Measurements from ENCODE around the gene KLK2. TPM values are rescaled to one million over a fixed set of nuclear protein-coding genes. Genes with fewer than 3 reads are reported as not detected.

KLK2 gene
- total RNA-seq (2014; rRNA removed; shearing (Covaris generic)) = 0.50 and 1.5 TPM in 2 replicates

GRCh38 chr19:50873056-50873455 is at the start of gene KLK2:
Gene KLK2, plus strand, starts transcription at chr19:50873439. Its CDS starts 35 bp downstream, at chr19:50873474.

GRCh38 chr19:50833117-50833801 is 40.0 kb upstream of the KLK2 start, which contains the start of gene KLK15:
Gene KLK15, minus strand, starts transcription at chr19:50833574. Its CDS starts 2,082 bp downstream, at chr19:50831492.

GRCh38 chr19:50854636-50855410 is 18.4 kb upstream of the KLK2 start, which contains the start of gene KLK3:
Gene KLK3, plus strand, starts transcription at chr19:50854915. Its CDS starts 41 bp downstream, at chr19:50854956.

GRCh38 chr19:50911206-50912101 is 38.2 kb downstream of the KLK2 start, which contains the start of gene KLK4:
Gene KLK4, minus strand, starts transcription at chr19:50911395. Its CDS starts 657 bp downstream, at chr19:50910738.

Other genes with a start within 250 kb of the KLK2 start
- gene SYT3, start 233.6 kb upstream of the KLK2 start, total RNA-seq (2014; rRNA removed; shearing (Covaris generic)) = 0.60 and 0.61 TPM in 2 replicates
- gene C19orf81, start 224.0 kb upstream of the KLK2 start, total RNA-seq (2014; rRNA removed; shearing (Covaris generic)) = 5.2 and 13.8 TPM in 2 replicates
- 0.77 and 1.4 TPM in 2 replicates for gene SHANK1, start 153.6 kb upstream of the KLK2 start, total RNA-seq (2014; rRNA removed; shearing (Covaris generic))
- gene CLEC11A, start 150.1 kb upstream of the KLK2 start, total RNA-seq (2014; rRNA removed; shearing (Covaris generic)) = 17.3 and 17.7 TPM in 2 replicates
- gene GPR32, start 103.0 kb upstream of the KLK2 start, total RNA-seq (2014; rRNA removed; shearing (Covaris generic)) = not detected in 2 replicates
- gene ACP4, start 83.0 kb upstream of the KLK2 start, total RNA-seq (2014; rRNA removed; shearing (Covaris generic)) = not detected in 2 replicates
- gene KLK1, start 49.7 kb upstream of the KLK2 start, total RNA-seq (2014; rRNA removed; shearing (Covaris generic)) = not detected in 2 replicates
- gene KLK15, start 39.9 kb upstream of the KLK2 start, total RNA-seq (2014; rRNA removed; shearing (Covaris generic)) = not detected in 2 replicates
- gene KLK3, start 18.5 kb upstream of the KLK2 start, total RNA-seq (2014; rRNA removed; shearing (Covaris generic)) = not detected in 2 replicates
- not detected in 2 replicates for gene KLK4, start 38.0 kb downstream of the KLK2 start, total RNA-seq (2014; rRNA removed; shearing (Covaris generic))
- not detected in 2 replicates for gene KLK5, start 79.6 kb downstream of the KLK2 start, total RNA-seq (2014; rRNA removed; shearing (Covaris generic))
- 0.94 and 1.6 TPM in 2 replicates for gene KLK6, start 96.2 kb downstream of the KLK2 start, total RNA-seq (2014; rRNA removed; shearing (Covaris generic))
- gene KLK7, start 110.5 kb downstream of the KLK2 start, total RNA-seq (2014; rRNA removed; shearing (Covaris generic)) = not detected in 2 replicates
- gene KLK8, start 128.2 kb downstream of the KLK2 start, total RNA-seq (2014; rRNA removed; shearing (Covaris generic)) = not detected in 2 replicates
- gene KLK10, start 146.3 kb downstream of the KLK2 start, total RNA-seq (2014; rRNA removed; shearing (Covaris generic)) = not detected in 2 replicates
- not detected in 2 replicates for gene KLK11, start 153.2 kb downstream of the KLK2 start, total RNA-seq (2014; rRNA removed; shearing (Covaris generic))
- gene KLK12, start 161.6 kb downstream of the KLK2 start, total RNA-seq (2014; rRNA removed; shearing (Covaris generic)) = not detected in 2 replicates
- not detected in 2 replicates for gene KLK13, start 191.7 kb downstream of the KLK2 start, total RNA-seq (2014; rRNA removed; shearing (Covaris generic))
- gene KLK14, start 209.4 kb downstream of the KLK2 start, total RNA-seq (2014; rRNA removed; shearing (Covaris generic)) = 0.85 TPM in 1 of 2 replicates, not detected in the other
- gene CTU1, start 235.0 kb downstream of the KLK2 start, total RNA-seq (2014; rRNA removed; shearing (Covaris generic)) = 19.1 and 20.6 TPM in 2 replicates

All from A375 (cell line).